Measurements from ENCODE around the gene CCDC154. TPM values are rescaled to one million over a fixed set of nuclear protein-coding genes. Genes with fewer than 3 reads are reported as not detected.

CCDC154 gene
- total RNA-seq, 6 experiments from 2014 or later: 0.10 to 0.52 (median 0.31) TPM; not detected in 3

DNA sequence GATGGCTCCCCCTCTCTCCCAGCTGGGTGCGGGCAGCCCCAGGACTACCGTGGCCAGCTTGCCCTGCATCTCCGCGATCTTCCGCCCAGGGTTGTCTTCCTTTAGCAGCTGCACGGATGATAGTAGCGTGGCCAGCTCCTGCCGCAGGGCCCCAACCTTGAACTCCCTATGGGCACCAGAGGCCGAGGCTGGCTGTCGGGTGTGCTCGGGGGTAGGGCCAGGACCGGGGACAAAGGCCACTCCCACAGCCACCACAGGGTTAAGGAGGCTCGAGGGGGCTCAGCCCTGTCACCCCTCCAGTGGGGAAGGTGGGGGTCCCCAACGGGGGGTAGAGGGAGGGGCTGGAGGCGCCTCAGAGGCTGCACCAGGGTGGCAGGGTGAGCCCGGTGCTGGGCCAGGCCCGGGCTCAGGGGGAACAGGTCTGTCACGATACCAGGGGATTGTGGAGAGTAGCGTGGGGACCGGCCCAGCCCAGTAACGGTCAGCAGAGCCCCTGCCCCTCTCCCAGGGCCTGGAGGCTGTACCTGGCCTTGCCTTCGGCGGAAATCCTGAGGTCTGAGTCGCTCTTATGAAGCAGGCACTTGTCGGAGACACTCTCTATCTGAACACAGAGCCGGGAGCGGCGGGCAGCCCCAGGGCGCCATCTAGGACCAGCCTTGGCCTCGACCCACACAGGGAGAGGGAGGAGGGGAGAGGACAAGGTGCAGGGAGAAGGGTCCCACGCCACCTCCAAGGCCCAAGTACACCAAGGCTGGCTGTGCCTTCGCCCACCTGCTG, 8.2 kb downstream of the CCDC154 start:
- H3K4me1 Mint-ChIP-seq (ENCODE audit: low read depth): no peaks in the 10 kb centered on the region
- no peak overlapping the region for H3K4me3 Mint-ChIP-seq

DNA sequence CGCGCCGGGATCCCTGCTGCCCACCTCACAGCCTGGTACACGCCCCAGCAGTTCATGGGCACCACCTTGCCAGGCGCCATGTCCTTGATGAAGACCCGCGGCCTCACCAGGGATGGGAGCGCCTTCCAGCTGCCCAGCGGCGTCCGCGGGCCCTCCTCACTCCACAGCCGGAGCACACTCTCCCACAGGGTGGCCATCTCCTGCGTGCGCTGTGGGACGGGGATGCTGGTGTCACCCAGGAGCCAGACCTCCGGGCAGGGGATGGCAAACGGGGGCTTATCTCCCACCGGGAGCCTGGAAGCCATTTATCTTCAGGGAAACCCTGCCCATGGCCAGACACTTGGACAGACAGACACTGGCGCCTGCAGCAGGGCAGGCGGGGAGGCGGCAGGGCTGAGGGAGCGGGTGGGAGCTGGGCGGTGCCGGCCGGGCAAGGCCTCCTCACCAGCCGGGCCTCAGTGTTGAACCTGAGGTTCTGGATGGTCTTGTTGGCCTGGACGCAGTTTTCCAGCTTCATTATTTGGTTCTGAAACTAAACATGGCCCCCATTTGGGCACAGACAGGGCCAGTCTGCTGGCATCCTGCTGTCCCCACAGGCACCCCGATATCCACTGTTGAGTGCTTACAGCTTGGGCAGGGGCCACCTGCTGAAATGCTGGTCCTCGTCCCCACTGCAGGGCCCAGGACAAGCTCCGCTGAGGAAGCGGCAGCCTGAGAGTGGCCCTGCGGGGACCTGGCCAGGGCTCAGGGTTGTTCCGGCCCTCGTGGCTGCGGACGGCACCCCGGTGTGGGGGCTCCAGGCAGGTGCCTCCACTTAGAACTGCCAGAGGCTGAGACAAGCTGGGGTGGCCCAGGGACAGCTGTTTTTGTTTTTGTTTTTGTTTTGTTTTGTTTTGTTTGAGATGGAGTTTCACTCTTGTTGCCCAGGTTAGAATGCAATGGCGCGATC, 9.4 kb downstream of the CCDC154 start:
- TF ChIP-seq, protein P1, sequence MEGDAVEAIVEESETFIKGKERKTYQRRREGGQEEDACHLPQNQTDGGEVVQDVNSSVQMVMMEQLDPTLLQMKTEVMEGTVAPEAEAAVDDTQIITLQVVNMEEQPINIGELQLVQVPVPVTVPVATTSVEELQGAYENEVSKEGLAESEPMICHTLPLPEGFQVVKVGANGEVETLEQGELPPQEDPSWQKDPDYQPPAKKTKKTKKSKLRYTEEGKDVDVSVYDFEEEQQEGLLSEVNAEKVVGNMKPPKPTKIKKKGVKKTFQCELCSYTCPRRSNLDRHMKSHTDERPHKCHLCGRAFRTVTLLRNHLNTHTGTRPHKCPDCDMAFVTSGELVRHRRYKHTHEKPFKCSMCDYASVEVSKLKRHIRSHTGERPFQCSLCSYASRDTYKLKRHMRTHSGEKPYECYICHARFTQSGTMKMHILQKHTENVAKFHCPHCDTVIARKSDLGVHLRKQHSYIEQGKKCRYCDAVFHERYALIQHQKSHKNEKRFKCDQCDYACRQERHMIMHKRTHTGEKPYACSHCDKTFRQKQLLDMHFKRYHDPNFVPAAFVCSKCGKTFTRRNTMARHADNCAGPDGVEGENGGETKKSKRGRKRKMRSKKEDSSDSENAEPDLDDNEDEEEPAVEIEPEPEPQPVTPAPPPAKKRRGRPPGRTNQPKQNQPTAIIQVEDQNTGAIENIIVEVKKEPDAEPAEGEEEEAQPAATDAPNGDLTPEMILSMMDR (IDR thresholded peaks at IDR 0.05): no peak
- Mint-ChIP-seq H3K36me3 (ENCODE audit: low read depth) (no peaks in the 10 kb centered on the region), H3K27ac (no peak overlapping the region), H3K27me3 (ENCODE audit: insufficient read depth) (no peaks in the 10 kb centered on the region), H3K4me1 (ENCODE audit: low read depth) (no peaks in the 10 kb centered on the region), H3K9me3 (no peaks in the 10 kb centered on the region), H3K4me3 (no peak overlapping the region)
- no peak for DNase-seq

More for the DNA sequence above, 8.2 kb downstream of the CCDC154 start:
- Mint-ChIP-seq H3K27me3 (ENCODE audit: insufficient read depth) (no peaks in the 10 kb centered on the region), H3K9me3 (no peaks in the 10 kb centered on the region), H3K36me3 (ENCODE audit: low read depth) (no peaks in the 10 kb centered on the region), H3K27ac (no peak overlapping the region)
- TF ChIP-seq, protein P1 (IDR thresholded peaks at IDR 0.05): no peak
- DNase-seq: no peak

DNA sequence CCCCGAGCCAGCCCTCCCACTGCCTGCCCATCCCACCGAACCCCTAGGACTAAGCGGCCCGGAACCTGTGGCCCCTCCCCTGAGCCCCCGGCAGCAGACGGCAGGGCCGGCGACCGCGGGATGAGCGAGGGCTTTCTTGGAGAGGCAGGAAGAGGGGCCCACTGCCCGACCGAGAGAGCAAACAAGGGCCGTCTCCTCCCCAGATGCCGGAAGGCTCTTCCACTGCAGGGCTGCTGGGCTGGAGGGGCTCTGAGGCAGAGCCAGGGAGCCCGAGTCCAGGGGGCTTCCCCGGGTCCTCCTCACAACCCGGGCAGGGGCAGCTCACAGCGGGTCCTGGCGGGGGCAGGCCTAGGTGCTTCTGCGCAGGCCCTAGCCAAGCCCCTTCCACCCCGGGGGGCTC, 10.6 kb downstream of the CCDC154 start:
- DNase-seq: no peak
- Mint-ChIP-seq H3K4me3 (no peak overlapping the region), H3K9me3 (no peaks in the 10 kb centered on the region), H3K27ac (no peak overlapping the region), H3K27me3 (ENCODE audit: insufficient read depth) (no peaks in the 10 kb centered on the region; the same call in 1 of the 2 replicates), H3K36me3 (ENCODE audit: low read depth) (no peaks in the 10 kb centered on the region), H3K4me1 (ENCODE audit: low read depth) (no peaks in the 10 kb centered on the region)
- TF ChIP-seq, protein P1 (IDR thresholded peaks at IDR 0.05): no peak

DNA sequence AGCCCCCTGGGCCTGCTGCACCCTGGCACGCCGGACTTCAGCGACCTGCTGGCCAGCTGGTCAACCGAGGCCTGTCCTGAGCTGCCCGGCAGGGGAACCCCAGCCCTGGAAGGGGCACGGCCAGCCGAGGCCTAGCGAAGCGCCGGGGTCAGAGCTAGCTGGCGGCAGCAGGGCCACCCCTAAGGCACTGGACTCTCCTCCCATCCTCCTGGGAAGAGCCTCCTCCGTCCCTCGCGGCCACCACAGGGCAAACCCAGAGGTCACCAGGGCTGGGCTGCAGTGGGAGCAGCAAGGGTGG, 11.1 kb downstream of the CCDC154 start:
- Mint-ChIP-seq H3K27me3 (ENCODE audit: insufficient read depth) (no peaks in the 10 kb centered on the region; the same call in 1 of the 2 replicates), H3K4me1 (ENCODE audit: low read depth) (no peaks in the 10 kb centered on the region), H3K27ac (no peak overlapping the region), H3K9me3 (no peaks in the 10 kb centered on the region), H3K4me3 (no peak overlapping the region), H3K36me3 (ENCODE audit: low read depth) (no peaks in the 10 kb centered on the region)
- TF ChIP-seq, protein P1 (IDR thresholded peaks at IDR 0.05): no peak
- no peak for DNase-seq

DNA sequence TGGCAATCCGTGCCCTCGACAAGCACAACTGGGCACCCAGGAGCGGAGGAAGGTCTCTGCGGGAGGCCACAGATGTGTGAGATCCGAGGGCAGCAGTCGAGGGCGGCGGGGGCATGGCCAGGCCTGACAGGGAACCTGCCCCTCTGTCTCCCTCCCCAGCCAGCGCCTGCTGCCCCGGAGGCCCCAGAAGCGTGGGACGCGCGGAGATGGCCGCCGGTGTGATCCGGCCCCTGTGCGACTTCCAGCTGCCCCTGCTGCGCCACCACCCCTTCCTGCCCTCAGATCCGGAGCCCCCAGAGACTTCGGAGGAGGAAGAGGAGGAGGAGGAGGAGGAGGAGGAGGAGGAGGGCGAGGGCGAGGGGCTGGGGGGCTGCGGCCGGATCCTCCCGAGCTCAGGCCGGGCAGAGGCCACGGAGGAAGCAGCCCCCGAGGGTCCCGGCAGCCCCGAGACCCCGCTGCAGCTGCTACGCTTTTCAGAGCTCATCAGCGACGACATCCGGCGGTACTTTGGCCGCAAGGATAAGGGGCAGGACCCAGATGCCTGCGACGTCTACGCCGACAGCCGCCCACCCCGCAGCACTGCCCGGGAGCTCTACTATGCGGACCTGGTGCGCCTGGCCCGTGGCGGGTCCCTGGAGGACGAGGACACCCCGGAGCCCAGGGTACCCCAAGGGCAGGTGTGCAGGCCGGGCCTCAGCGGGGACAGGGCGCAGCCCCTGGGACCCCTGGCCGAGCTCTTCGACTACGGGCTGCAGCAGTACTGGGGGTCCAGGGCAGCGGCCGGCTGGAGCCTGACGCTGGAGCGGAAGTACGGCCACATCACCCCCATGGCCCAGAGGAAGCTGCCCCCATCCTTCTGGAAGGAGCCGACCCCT, 11.7 kb downstream of the CCDC154 start:
- Mint-ChIP-seq H3K4me3 (no peak overlapping the region), H3K36me3 (ENCODE audit: low read depth) (no peaks in the 10 kb centered on the region), H3K4me1 (ENCODE audit: low read depth) (no peaks in the 10 kb centered on the region), H3K27ac (no peak overlapping the region), H3K9me3 (no peaks in the 10 kb centered on the region), H3K27me3 (ENCODE audit: insufficient read depth) (no peaks in the 10 kb centered on the region; the same call in 1 of the 2 replicates)
- no peak for DNase-seq
- TF ChIP-seq, protein P1 (IDR thresholded peaks at IDR 0.05): no peak
